K562 (cell line): ENCODE measurements around the gene AKAP13. TPM values are rescaled to one million over a fixed set of nuclear protein-coding genes. Genes with fewer than 3 reads are reported as not detected.

ENCODE experiments used
- ATAC-seq: fragments of 200-7000 bp; cut with Tn5 transposase; 3 replicates; pipeline ENCODE4 v1.9.1; 2020; ENCODE audit warnings: moderate library complexity
- BruUV-seq: library from RNA; stranded (reverse); fragments of 400-500 nt; replicated peaks from 2 replicates; lab custom pipeline; 2021; lab: Mats Ljungman, UMichigan
- CTCF ChIA-PET: fragments of 300-600 bp; formaldehyde crosslinking; extraction: SDS; loops from one replicate; lab custom pipeline; 2021; ENCODE audit warnings: low intra/inter-chr PET ratio; lab: Yijun Ruan, JAX
- POLR2A ChIA-PET: fragments of 300-600, 350-650 bp; sonication (Branson Sonifier 250); formaldehyde crosslinking; extraction: SDS; loops from one replicate; lab custom pipeline; 2021; ENCODE audit warnings: antibody characterized with exemption, inconsistent platforms; lab: Yijun Ruan, JAX
- DNase-seq, 4 experiments: peaks; one replicate each; pipeline versions ENCODE4 v3.0.0 to v3.0.0-alpha.2; 2011 to 2018; ENCODE audit warnings: low spot score in 3 of 4, mixed read lengths in 3 of 4; ENCODE audit errors: extremely low read depth in 1 of 4
- FAIRE-seq: peaks from 2 replicates; lab custom pipeline; 2011; peaks lifted over from hg19 to GRCh38; lab: Jason Lieb, UNC
- H2AFZ ChIP-seq: 2 replicates; pipeline ENCODE4 v1.6.0; 2011; ENCODE audit warnings: low read depth, low read length, control low read depth, inconsistent platforms
- H3K27ac ChIP-seq: fragments of 200-600 bp; 3 replicates; pipeline ENCODE4 v1.8.0; 2011; ENCODE audit warnings: low read depth, mild to moderate bottlenecking, control low read depth, inconsistent platforms, low read length, moderate library complexity, mixed read lengths; ENCODE audit errors: extremely low read depth
- H3K27me3 ChIP-seq, 2 experiments: fragments of 300-600 bp in 1 of 2; 2 replicates in 1 of 2; 3 replicates in 1 of 2; pipeline versions ENCODE4 v1.6.0 to v1.8.0; 2011; ENCODE audit warnings: inconsistent platforms in 2 of 2, low read length in 2 of 2, mild to moderate bottlenecking in 1 of 2, mixed read lengths in 1 of 2, moderate library complexity in 1 of 2; ENCODE audit not compliant: control insufficient read depth in 2 of 2, insufficient read depth in 2 of 2
- H3K36me3 ChIP-seq: fragments of 300-600 bp; 3 replicates; pipeline ENCODE4 v1.8.0; 2011; ENCODE audit warnings: mild to moderate bottlenecking, low read length, inconsistent platforms; ENCODE audit not compliant: control insufficient read depth, insufficient read depth
- H3K4me1 ChIP-seq, 2 experiments: fragments of 200-600 bp in 1 of 2; replicated peaks in 1 of 2; 2 replicates in 1 of 2; 3 replicates in 1 of 2; pipeline versions ENCODE4 v1.5.1 to v1.8.0; 2011; ENCODE audit warnings: inconsistent platforms in 2 of 2, low read length in 2 of 2, mild to moderate bottlenecking in 1 of 2, mixed read lengths in 1 of 2, moderate library complexity in 1 of 2; ENCODE audit not compliant: control insufficient read depth in 2 of 2, insufficient read depth in 2 of 2
- H3K4me2 ChIP-seq: 2 replicates; pipeline ENCODE4 v1.6.1; 2011; ENCODE audit warnings: low read length, control low read depth, inconsistent platforms, mixed read lengths; ENCODE audit not compliant: insufficient read depth
- H3K4me3 ChIP-seq: fragments of 200-600 bp; sonication (generic), shearing (Covaris generic); 2 replicates; pipeline ENCODE4 v1.5.1; 2016; ENCODE audit warnings: control low read depth, inconsistent platforms
- H3K79me2 ChIP-seq: fragments of 200-600 bp; 3 replicates; pipeline ENCODE4 v1.8.0; 2011; ENCODE audit warnings: low read length, inconsistent platforms; ENCODE audit not compliant: control insufficient read depth, insufficient read depth
- H3K9ac ChIP-seq, 2 experiments: 2 replicates each; pipeline versions ENCODE4 v1.6.0 to v1.6.1; 2011; ENCODE audit warnings: low read depth in 2 of 2, low read length in 2 of 2, control low read depth in 1 of 2, inconsistent platforms in 1 of 2, mild to moderate bottlenecking in 1 of 2, mixed read lengths in 1 of 2; ENCODE audit not compliant: insufficient read depth in 1 of 2
- H3K9me1 ChIP-seq: one replicate; pipeline ENCODE4 v1.6.0; 2011; ENCODE audit warnings: inconsistent platforms, mild to moderate bottlenecking, low read length, moderate library complexity; ENCODE audit not compliant: control insufficient read depth, insufficient read depth
- H3K9me3 ChIP-seq: replicated peaks from 2 replicates; pipeline ENCODE4 v1.5.1; 2011; ENCODE audit warnings: low read depth, low read length, inconsistent platforms; ENCODE audit not compliant: control insufficient read depth, insufficient read depth
- H4K20me1 ChIP-seq: replicated peaks from 2 replicates; pipeline ENCODE4 v1.6.1; 2011; ENCODE audit warnings: low read length, inconsistent platforms, mixed read lengths; ENCODE audit not compliant: control insufficient read depth, insufficient read depth
- CBX5 ChIP-seq: IDR thresholded peaks from 2 replicates; pipeline ENCODE4 v1.6.1; 2014; ENCODE audit warnings: low read depth, borderline replicate concordance
- JUN ChIP-seq, 2 experiments: sonication (generic) in 1 of 2; formaldehyde crosslinking in 1 of 2; IDR thresholded peaks; 2 replicates each; pipeline versions ENCODE4 v1.6.1 to v1.8.0; 2012 to 2022; ENCODE audit warnings: borderline replicate concordance in 2 of 2, mild to moderate bottlenecking in 2 of 2, improper control_type of control experiment in 1 of 2, low read depth in 1 of 2, low read length in 1 of 2, missing genetic modification reagents in 1 of 2
- MAFK ChIP-seq: IDR thresholded peaks from 2 replicates; pipeline ENCODE4 v1.6.1; 2011; ENCODE audit warnings: low read length, improper control_type of control experiment
- NFRKB ChIP-seq: fragments of 450-650 bp; IDR thresholded peaks from 2 replicates; pipeline ENCODE4 v1.6.1; 2016; ENCODE audit warnings: low read depth
- NONO ChIP-seq, 2 experiments: fragments of 200-400 bp in 1 of 2; fragments of 450-650 bp in 1 of 2; formaldehyde crosslinking in 1 of 2; IDR thresholded peaks; 2 replicates each; pipeline ENCODE4 v1.6.1; 2017; ENCODE audit warnings: low read depth in 2 of 2, mild to moderate bottlenecking in 2 of 2, moderate library complexity in 2 of 2, low read length in 1 of 2
- RBM39 ChIP-seq: fragments of 200-400 bp; formaldehyde crosslinking; optimal IDR thresholded peaks from 2 replicates; pipeline ENCODE3; 2018; ENCODE audit warnings: low read depth, low read length
- ZNF431 ChIP-seq: sonication (generic); formaldehyde crosslinking; IDR thresholded peaks from 2 replicates; pipeline ENCODE4 v1.8.0; 2022; ENCODE audit warnings: mild to moderate bottlenecking, missing genetic modification reagents
- ZNF444 ChIP-seq: fragments of 250-450 bp; sonication (Bioruptor Pico); IDR thresholded peaks from 2 replicates; pipeline ENCODE4 v1.4.0; 2020; ENCODE audit warnings: mild to moderate bottlenecking, moderate library complexity
- WGBS: fragments of 100-300 bp; shearing (Covaris generic); methylation state at CpG from one replicate; pipeline ENCODE4 v1.1.6; 2016; ENCODE audit warnings: low coverage, mixed read lengths; ENCODE audit not compliant: insufficient coverage; ENCODE audit errors: missing lambda C conversion rate; 5-methylcytosine and 5-hydroxymethylcytosine counted together
- in situ Hi-C: fragments of 300-500 bp; cut with MboI; formaldehyde crosslinking; loops from 4 replicates; pipeline ENCODE4 v1.15.0; 2018; ENCODE audit warnings: inconsistent platforms, mixed read lengths
- intact Hi-C: fragments of 100-400 bp; cut with micrococcal nuclease; formaldehyde crosslinking; loops from 2 replicates; pipeline ENCODE4 v1.14.2; 2022
- polyA plus RNA-seq, 8 experiments: library from polyadenylated mRNA; depleted of rRNA in 4 of 8; stranded (reverse) in 5 of 8; unstranded in 3 of 8; fragments of >200 nt; fragmentation: Nextera tagmentation in 2 of 8; fragmentation: Illumina TruSeq in 1 of 8; extraction: Ambion mirVana in 2 of 8; extraction: Trizol in 1 of 8; gene quantifications; 2 replicates each; pipeline versions ENCODE4 v1.2.1 to v1.2.3, GENCODE V29; 2011 to 2014; ENCODE audit warnings: inconsistent platforms in 1 of 8, missing spikeins in 1 of 8
- total RNA-seq, 7 experiments: library from RNA; depleted of rRNA in 6 of 7; stranded (reverse); fragments of >200 nt in 6 of 7; fragmentation: Illumina TruSeq in 2 of 7; extraction: Trizol in 2 of 7; gene quantifications; 2 replicates each; pipeline versions ENCODE4 v1.2.1 to v1.2.3, GENCODE V29; 2011 to 2021; ENCODE audit warnings: low replicate concordance in 1 of 7
- TF ChIP-seq, protein P1 (sequence below): sonication (generic); formaldehyde crosslinking; IDR thresholded peaks from 2 replicates; pipeline ENCODE4 v1.8.0; 2022; ENCODE audit warnings: missing genetic modification reagents, mild to moderate bottlenecking, borderline replicate concordance
- TF ChIP-seq, protein P2 (sequence below): fragments of 200-800 bp; sonication (Bioruptor generic); IDR thresholded peaks from 2 replicates; pipeline ENCODE4 v1.6.1; 2017; ENCODE audit warnings: missing genetic modification characterization, missing compliant biosample characterization
- TF ChIP-seq, protein P3 (sequence below): fragments of 450-650 bp; IDR thresholded peaks from 2 replicates; pipeline ENCODE4 v1.6.1; 2016; ENCODE audit warnings: mild to moderate bottlenecking
- TF ChIP-seq, protein P4 (sequence below): fragments of 250-450 bp; sonication (Bioruptor Pico); IDR thresholded peaks from 2 replicates; pipeline ENCODE4 v1.5.0; 2021

AKAP13 gene
- total and polyA plus RNA-seq, 9 of the 15 experiments (the other 6 are each of a cell fraction or from before 2014, with no cell fraction given): 0.03 to 1.7 (median 0.42) TPM

DNA sequence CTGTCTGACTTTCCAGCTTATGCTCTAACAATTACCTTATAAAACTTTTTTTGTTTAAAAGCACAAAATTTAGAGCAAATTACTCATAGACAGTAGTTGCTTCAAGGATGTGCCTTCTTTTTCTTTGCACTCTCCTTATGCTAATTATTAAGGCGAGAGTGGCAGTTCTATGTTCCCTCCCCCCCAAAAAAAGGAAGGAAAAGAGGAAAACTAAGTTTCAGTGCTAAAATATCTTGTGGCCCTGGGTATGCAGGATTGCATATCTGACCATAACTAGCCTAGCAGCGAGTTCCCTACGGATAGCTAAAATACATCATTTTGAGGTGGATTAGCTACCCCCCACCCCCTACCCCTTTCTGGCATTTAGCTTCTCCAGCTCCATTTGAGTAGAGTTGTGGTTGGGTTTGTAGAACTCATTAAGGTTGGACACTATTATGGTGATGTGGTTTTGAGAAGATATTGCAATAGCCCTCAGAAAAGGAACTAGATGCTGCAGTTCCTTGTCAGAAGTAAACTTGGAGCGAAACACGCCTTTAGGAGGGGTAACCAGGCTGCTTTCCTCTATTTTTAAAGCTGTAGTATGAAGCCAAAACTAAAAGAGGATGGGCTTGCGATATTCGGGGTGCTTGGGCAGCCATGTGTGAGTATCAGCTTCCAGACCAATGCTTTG, 174.6 kb downstream of the AKAP13 start:
- ChIA-PET POLR2A (interaction anchor here (1.1 kb wide), 1 partner anchor 16 kb away, joined by 3 read pairs; no protein-coding TSS in a partner anchor), CTCF (no interaction called here)
- intact Hi-C loops: no loop called here
- Histone ChIP-seq H3K36me3 (no peaks in the 10 kb centered on the region), H3K27me3 (peaks cover 0 to 4% of the 10 kb centered on the region in 2 experiments; a peak in 1 of 5 replicates), H3K27ac (no peak overlapping the region), H3K4me1 (no peaks in the 10 kb centered on the region), H3K4me2 (no peak overlapping the region), H3K9me1 (no peaks in the 10 kb centered on the region), H2AFZ (no peak overlapping the region), H3K9ac (no peak overlapping the region), H3K4me3 (no peak overlapping the region), H3K79me2 (no peaks in the 10 kb centered on the region), H3K9me3 (no peaks in the 10 kb centered on the region), H4K20me1 (no peaks in the 10 kb centered on the region)
- WGBS: 2% methylated on average over 7 of the region's 7 CpGs
- TF ChIP-seq MAFK (no peak), ZNF431 (no peak), NFRKB (no peak), NONO (IDR thresholded peaks at IDR 0.05; ENCODE audit: low read depth in 2 of 2, low read length in 1 of 2) (no peak), JUN (IDR thresholded peaks at IDR 0.05; ENCODE audit: borderline replicate concordance, low read depth, low read length) (no peak), JUN (CRISPR knock-in tag; IDR thresholded peaks at IDR 0.05; ENCODE audit: borderline replicate concordance) (no peak), CBX5 (no peak), ZNF444 (CRISPR knock-in tag) (no peak), RBM39 (no peak)
- TF ChIP-seq, protein P1, sequence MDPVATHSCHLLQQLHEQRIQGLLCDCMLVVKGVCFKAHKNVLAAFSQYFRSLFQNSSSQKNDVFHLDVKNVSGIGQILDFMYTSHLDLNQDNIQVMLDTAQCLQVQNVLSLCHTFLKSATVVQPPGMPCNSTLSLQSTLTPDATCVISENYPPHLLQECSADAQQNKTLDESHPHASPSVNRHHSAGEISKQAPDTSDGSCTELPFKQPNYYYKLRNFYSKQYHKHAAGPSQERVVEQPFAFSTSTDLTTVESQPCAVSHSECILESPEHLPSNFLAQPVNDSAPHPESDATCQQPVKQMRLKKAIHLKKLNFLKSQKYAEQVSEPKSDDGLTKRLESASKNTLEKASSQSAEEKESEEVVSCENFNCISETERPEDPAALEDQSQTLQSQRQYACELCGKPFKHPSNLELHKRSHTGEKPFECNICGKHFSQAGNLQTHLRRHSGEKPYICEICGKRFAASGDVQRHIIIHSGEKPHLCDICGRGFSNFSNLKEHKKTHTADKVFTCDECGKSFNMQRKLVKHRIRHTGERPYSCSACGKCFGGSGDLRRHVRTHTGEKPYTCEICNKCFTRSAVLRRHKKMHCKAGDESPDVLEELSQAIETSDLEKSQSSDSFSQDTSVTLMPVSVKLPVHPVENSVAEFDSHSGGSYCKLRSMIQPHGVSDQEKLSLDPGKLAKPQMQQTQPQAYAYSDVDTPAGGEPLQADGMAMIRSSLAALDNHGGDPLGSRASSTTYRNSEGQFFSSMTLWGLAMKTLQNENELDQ (CRISPR knock-in tag): no peak
- TF ChIP-seq, protein P2, sequence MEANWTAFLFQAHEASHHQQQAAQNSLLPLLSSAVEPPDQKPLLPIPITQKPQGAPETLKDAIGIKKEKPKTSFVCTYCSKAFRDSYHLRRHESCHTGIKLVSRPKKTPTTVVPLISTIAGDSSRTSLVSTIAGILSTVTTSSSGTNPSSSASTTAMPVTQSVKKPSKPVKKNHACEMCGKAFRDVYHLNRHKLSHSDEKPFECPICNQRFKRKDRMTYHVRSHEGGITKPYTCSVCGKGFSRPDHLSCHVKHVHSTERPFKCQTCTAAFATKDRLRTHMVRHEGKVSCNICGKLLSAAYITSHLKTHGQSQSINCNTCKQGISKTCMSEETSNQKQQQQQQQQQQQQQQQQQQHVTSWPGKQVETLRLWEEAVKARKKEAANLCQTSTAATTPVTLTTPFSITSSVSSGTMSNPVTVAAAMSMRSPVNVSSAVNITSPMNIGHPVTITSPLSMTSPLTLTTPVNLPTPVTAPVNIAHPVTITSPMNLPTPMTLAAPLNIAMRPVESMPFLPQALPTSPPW (CRISPR knock-in tag): no peak
- TF ChIP-seq, protein P3, sequence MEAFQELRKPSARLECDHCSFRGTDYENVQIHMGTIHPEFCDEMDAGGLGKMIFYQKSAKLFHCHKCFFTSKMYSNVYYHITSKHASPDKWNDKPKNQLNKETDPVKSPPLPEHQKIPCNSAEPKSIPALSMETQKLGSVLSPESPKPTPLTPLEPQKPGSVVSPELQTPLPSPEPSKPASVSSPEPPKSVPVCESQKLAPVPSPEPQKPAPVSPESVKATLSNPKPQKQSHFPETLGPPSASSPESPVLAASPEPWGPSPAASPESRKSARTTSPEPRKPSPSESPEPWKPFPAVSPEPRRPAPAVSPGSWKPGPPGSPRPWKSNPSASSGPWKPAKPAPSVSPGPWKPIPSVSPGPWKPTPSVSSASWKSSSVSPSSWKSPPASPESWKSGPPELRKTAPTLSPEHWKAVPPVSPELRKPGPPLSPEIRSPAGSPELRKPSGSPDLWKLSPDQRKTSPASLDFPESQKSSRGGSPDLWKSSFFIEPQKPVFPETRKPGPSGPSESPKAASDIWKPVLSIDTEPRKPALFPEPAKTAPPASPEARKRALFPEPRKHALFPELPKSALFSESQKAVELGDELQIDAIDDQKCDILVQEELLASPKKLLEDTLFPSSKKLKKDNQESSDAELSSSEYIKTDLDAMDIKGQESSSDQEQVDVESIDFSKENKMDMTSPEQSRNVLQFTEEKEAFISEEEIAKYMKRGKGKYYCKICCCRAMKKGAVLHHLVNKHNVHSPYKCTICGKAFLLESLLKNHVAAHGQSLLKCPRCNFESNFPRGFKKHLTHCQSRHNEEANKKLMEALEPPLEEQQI: no peak
- TF ChIP-seq, protein P4, sequence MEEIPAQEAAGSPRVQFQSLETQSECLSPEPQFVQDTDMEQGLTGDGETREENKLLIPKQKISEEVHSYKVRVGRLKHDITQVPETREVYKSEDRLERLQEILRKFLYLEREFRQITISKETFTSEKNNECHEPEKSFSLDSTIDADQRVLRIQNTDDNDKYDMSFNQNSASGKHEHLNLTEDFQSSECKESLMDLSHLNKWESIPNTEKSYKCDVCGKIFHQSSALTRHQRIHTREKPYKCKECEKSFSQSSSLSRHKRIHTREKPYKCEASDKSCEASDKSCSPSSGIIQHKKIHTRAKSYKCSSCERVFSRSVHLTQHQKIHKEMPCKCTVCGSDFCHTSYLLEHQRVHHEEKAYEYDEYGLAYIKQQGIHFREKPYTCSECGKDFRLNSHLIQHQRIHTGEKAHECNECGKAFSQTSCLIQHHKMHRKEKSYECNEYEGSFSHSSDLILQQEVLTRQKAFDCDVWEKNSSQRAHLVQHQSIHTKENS (CRISPR knock-in tag): no peak
- ATAC-seq: no peak
- DNase-seq: no peak
- in situ Hi-C loops: no loop called here
- no TSS peak for BruUV-seq
- no peak for FAIRE-seq
